CD4-positive, alpha-beta T cell treated with Interferon gamma for 1 hour (primary cell): ENCODE data around the gene PLCL2.

Source experiments
- DNase-seq: peaks from one replicate; pipeline ENCODE4 v3.0.0-alpha.2; 2020

PLCL2 gene

DNA sequence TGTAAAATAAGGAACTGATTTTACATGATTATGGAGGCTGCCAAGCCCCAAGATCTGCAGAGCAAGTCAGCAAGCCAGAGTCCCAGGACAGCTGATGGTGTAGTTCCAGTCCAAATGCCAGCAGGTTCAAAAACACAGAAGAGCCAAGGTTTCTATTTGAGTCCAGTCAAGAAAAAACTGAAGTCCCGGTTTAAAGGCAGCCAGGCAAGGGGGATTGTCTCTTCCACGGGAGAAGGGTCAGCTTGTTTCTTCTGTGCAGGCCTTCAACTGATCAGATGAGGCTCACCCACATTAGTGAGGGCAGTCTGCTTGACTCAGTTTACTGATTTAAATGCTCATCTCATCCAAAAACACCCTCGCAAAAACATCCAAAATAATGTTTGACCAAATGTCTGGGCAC, 246.2 kb downstream of the PLCL2 start:
- DNase-seq: no peak

DNA sequence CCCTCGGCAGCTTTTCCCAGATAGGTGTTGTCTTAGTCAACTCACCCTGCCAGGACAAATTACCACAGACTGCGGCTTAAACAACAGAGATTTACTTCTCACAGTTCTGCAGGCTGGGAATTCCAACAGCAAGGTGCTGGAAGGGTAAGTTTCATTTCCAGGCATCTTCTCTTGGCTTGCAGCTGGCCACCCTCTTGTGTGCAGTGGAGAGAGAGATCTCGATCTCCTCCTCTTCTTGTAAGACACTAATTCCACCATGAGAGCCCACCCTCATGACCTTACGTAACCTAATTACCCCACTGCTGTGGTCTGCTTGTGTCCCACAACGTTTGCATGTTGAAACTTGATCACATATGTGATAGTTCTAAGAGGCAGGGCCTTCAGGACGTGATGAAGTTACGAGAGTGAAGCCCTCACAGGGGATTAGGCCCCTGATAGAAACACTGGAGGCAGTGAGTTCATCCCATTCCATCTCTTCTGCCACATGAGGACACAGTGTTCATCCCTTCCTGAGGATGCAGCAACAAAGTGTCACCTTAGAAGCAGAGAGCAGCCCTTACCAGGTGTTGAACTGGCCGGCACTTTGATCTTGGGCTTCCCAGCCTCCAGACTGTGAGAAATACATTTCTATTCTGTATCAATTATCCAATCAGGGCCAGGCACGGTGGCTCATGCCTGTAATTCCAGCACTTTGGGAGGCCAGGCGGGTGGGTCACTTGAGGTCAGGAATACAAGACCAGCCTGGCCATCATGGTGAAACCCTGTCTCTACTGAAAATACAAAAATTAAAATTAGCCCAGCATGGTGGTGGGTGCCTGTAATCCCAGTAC, 247.7 kb downstream of the PLCL2 start:
- DNase-seq: no peak

DNA sequence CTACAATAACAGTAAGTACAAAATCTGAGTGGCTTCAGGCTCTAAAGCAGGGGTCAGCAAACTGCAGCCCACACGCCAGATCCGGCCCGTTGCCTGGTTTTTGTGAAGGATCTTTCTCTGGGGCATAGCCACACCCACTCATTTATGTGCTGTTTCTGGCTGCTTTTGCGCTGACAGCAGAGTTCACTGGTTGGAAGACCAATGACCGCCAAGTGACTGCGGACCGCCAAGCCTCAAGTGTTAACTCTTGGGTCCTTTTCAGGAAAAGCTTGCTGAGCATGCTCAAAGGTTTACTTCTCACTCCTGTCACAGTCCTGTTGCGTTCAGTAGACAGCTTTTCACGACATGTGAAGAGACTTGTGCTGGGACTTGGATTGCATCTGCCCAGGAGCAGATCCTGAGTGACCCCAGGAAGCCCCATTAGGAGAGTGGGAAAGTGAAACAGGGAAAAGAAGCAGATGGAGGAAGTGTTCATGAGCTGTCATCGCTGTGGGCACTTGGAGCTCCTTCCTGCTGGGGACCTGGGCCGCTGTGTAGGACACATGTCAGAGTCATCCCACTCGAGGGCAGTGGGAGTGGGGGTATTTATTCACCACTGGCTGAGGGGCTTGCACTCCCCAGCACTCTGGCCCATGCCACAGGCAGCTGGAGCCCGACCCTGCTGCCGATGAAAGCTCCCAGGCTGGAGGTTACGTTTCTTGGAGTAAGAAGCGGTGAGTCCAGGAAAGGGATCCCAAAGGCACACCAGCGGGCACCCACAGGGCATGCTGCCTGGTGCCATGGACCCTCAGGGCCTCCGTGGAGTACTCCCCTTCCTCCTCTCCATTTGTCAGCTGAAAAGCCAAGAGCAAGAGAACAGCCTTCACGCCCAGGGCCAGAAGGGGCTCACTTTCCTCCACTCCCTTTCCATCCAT, 249.1 kb downstream of the PLCL2 start:
- DNase-seq: no peak

DNA sequence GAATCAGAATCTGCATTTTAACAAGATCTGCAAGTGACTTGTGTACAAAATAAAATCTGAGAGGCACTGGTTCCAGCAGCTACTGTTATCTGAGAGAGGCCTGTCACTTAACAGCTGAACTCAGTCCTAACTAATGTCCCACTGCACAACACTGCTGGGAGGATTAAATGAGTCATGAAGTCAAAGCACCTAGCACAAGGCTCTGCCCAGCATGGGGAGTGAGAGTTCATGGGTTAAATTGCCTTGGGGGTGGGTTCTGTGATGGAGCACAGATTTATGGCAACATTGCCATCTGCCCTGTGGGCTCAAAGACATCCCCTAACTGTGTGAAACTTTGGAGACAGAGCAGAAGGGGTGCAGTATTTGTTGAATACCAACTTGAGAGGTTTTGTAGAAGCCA, 250.9 kb downstream of the PLCL2 start:
- DNase-seq: no peak

DNA sequence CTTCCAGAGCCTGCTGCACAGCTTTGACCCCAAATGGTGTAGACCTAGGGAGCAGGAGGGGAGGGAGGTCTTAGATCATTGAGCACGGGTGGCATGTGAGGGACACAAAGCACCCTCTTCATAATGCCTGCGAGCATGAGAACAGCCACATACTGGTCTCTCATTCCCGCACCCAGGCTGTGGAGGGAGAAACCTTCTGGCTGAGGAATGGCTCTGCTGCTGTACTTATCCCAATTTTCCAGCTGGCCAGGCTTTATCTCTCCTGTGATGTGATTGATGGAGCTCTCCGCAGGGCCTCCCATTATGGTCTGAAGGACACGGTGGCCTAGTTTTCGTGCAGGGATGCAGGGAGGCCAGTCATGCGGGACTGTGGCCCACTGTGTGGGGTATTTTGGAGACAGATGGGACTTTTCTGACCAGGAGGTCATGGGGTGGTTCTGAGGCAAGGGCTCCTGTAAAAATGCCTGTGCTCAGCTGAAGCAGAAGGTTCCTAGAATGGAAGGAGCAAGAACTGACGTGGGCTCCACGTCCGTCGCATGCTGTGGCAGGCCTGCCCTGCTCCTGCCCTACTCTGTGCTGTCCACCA, 251.5 kb downstream of the PLCL2 start:
- DNase-seq: no peak

DNA sequence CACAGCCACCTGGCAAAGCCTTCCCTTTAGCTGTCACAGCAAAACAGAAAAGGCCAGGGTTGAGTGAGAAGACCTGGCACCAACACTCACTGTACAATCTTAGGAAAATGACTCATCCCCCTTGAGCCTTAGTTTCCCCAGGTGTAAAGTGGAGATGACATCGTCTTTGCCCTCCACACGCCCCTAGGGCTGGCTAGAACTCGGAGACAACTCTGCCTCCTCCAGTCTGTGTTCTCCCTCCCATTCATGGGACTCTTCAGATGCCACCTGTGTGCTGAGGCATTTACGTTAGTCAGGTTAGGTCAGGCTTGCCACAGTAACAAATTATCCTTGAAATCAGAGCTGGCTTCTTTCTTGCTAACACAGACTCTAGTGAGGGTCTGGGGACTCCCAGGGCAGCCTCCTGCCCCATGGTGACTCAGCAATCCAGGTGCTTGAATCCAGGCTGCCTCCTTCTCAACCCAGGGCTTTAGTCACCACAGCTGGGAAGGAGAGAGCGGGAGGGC, 252.6 kb downstream of the PLCL2 start:
- no peak for DNase-seq

DNA sequence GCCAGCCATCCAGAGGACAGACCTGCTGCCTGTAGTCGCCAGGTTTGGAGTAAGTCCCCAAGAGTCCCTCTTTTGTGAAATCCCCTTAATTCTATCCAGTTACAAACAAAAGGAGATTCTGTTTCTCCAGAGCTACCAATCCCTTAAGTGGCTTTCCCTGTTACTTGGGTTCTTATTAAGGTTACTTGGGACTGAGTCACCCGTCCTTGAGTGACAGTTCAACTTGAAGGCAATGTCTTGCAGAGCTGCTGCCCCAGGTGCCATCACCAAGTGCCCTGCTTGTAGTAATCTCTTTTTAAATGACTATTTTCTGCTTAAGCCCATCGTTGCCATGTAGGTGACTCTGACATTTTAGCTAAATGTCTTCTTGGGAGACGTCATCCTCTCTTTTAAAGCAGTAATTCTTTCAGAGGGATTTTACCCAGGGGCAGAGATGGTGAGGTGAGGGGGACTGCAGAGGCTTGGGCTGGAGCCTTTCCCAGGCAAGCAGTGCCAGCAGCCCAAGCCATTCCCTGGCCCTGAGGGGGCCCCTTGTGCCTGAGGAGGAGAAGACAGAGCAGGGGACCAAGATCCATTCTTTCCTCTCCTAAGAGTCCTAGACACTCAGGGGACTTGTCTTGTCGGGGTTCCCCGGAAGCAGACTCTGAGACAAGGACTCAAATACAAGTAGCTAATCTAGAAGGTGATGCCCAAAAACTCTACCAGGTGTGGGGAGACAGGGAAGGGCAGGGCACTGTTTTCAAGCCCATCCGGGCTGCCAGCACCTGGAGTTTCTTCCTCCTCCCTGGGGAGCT, 253.7 kb downstream of the PLCL2 start:
- no peak for DNase-seq
